Fibroblast of the conjunctiva (primary cell): ENCODE data around the gene TAPT1.

Experiments
- DNase-seq: peaks from one replicate; pipeline ENCODE4 v3.0.0-alpha.2; 2010; ENCODE audit warnings: low read depth

Gene TAPT1

DNA sequence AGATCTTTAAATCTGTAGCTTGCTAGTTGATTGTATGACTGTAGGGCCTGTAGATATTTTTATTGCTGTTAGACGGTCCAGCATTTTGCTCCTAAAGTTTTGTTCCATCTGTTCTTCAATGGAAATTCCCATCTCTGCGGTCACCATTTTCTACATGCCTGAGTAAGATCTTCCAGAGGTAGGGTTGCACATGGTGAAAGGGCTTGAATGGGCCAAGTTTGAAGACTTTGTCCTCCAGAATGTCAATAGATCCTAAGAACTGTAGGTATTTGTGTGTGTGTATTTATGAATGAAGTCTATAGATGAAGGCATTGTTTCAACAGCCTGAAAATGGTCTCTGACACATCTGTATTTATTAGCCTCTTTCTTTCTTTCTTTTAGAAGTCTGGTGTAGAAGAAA lies 22.3 kb upstream of the TAPT1 start:
- no peak for DNase-seq

DNA sequence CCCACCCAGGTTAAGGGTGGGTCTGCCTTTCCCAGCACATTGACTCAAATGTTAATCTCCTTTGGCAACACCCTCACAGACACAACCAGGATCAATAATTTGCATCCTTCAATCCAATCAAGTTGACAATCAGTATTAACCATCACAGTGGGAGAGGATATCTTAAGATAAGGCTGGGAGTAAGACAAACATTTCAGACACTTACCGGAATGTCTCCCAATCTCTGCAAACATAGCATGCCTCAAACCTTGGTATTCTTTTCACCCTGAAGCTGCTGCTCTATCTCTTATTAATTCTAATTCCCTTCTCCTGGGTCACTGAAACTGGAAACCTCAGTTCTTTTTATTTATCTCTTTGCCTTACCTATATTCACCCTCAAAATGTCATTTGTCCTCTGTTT lies 19.0 kb upstream of the TAPT1 start:
- DNase-seq: no peak

DNA sequence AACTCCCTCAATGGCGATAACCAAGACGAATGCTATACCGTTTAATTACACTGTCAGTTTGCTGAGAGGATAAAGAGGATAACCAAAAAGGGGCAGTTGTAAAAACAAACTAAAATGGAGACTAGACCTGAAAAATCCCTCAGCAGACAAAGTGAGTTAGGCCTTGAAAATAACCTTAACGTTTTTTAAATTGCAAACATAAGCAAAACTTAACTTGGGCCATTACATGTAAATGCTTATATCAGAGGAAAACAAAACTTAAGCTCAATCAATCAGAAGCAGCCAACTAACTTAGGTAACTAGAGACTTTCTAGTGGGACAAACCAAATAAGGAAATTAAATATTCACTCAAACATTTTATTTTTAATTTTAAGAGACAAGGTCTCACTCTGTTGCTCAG lies 17.0 kb upstream of the TAPT1 start:
- DNase-seq: no peak

DNA sequence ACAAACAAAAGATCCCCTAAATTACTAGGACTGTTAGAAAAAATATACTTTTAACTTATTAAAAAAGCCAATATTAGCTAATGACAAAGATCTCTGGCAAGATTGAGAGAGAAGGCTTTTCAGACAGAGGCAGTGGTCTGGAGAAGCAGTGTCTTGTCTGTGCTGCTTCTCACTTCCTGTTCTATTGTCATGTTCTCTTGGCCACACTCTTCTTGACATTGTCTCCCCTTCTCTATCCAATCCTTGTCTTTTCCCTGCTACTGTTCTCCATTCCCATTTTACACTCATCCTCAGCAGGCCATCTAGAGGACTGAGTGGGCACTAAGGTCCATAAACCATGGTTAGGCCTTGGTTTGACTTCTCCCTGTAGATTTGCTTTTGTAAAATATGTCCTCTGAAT lies 14.0 kb upstream of the TAPT1 start:
- no peak for DNase-seq

DNA sequence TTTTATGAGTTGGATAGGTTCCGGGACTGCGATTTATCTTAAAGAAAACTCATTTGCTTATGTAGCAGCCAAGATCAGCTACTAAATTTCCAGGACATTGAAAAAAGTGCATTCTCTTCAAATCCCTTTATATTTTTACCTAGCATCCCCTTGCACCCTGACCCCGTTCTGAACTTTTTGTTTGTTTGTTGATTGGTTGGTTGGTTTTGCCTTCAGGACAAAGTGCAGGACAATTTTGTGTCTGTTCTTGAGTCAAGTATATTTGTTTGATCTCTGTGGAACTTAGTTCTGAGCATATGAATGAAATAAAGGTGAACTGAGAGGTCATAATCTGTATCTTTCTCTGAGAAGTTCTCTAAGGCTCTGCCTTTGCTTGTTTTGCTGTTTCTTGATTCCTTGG lies 12.8 kb upstream of the TAPT1 start:
- no peak for DNase-seq

DNA sequence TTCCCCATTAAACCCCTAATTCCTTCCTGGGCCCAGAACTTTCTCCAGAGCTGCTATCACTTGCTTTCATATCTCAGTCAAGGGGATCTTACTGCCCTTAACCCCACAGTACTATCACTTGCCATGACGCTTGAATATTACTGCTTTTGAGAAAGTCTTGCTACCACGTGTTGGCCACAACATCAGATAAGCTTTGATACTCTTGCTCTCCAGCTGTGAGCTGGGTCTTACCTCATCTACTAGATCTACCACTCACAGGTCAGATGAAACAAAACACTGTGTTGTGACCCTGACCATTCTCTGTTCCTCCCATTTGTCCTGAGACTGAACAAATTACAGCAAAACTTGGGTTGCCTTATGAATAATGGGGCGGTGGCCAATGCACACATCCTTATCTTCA lies 12.1 kb upstream of the TAPT1 start:
- DNase-seq: no peak

DNA sequence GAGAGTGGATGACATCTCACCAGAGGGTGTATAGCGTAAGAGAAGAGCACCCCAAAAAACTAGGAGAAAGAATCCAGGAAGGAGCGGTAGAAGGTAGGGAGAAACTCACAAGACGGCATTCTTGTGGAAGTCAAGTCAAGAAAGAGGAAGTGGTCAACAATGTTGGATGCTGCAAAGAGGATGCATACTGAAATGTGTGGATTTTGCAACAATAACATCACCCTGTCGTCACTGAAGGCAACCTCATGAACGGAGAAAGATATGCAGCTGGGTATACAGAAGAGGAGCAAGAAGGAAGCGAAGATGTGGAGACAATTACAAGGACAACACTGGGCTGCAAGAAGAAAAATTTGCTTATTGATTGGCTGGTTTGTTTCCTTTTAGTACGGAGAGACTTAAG lies 11.4 kb upstream of the TAPT1 start:
- DNase-seq: no peak

DNA sequence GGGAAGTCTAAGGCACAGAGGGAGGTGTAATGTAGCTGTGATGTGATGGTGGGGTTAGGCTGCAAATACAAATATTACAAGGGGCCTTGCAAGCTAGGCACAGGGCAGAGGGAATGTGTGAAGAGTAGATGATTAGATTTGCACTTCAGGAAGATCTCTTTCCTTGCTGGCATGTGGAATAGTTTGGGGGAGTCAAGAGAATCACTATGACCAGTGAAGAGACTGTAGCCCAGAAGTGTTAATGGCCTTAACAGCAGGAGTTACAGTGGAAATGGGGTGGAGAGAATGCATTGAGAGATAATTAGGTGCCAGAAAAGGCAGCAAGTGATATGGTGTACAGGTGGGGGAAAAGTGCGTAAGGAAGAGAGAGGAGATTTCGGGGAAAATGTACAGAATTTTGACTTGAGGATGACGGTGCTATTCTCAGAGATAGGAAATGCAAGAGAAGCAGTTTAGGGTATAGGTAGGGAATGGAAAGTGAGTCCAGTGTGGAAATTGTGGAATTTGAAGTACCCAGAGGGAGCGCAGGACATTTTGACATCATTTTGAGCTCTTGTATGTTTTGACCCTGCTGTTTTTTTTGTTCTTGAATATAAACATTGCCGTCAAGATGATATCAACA lies 10.2 kb upstream of the TAPT1 start:
- DNase-seq: no peak

DNA sequence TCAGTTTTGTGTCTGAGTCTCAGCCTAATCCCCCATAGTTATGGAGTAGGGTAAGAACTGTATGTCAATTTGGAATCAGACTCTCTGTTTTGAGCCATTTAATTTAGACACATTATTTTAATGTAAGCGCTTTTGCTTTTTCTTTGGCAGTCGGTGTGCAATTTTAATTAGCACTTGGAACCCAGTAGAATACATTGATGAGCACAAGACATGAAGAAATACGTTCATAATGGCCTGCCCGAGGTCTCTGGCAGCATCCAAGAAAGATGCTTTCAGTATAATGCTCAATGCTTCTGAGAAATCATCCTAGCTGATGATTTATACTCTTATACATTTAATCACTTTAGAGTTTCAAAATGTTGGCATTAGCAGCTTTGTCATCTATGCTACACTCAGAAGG lies 8.9 kb upstream of the TAPT1 start:
- DNase-seq: no peak

DNA sequence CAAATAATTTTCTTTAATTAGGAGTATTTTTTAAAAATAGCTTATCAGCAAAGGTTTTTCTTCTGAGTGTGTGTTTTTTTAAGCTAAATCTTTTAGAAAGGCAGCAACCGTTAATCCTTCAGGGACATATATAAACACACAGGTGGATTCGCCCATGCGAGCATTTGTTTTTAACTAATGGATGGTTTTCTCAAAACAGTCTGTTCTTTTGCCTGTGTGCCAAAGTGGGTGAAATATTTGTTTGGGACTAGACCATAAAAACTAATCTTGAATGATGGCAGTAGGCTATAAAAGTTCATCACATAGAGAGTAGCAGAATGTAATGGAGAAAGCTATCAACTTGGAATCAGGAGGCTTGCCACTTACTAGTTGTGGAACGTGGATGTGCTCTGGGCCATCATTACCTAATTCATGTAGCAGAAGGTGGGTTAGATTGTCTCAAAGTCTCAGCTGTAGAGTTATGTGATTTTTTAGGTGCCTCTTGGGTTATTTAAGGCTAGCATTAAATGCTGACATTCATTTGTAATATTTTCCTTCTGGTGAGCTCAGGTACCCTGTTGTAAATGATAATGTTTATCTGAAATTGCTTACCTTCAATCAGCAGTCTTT lies 7.4 kb upstream of the TAPT1 start:
- no peak for DNase-seq

DNA sequence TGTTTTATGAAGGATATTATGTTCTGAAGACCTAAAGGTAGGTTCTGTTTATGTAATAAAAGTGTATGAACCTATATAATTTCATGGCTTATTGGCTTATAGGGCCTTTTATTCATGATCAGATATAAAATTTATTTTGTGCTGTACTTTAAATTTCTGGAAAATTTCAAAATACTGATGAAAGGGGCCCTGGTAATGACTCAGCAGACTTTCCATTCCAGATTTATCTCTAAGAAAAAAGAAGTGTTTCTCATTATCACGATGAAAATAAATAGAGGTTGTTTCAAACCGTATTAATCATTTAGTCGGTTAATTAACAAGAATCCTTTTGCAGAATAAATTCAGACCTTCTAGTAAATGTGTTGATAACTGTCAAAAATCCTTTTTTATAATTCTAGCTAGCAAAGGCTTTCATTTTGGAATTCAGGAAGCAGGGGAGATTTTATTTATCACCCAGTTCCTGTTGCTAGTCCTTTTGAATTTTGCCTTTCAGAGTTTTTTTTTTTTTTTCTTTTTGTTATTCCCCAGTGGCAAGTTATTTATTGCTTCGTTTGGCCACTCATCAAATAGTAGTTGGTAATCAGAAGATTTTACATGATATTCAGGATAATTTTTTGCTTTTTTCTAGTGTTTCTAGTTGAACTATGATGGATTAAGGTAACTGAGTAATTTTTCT lies 5.4 kb upstream of the TAPT1 start:
- DNase-seq: no peak

DNA sequence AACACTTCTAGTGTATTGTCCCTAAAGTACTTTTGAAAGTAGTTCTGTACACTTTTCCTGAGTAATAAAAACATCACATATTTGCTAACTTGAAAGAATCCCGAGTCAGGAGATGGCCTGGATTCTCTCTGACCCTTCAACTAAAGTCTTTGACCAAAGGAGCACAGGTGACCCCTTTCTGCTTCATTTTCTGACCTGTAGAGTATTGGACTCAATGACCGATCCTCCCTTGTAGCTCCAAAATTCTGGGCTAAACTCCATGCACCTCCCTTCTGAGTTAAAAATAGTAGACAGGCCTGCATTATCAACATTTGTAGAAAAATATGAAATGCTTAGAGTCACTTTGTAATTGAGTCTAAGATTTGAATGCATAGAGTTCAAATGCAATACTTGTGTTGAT lies 4.0 kb upstream of the TAPT1 start:
- DNase-seq: no peak

DNA sequence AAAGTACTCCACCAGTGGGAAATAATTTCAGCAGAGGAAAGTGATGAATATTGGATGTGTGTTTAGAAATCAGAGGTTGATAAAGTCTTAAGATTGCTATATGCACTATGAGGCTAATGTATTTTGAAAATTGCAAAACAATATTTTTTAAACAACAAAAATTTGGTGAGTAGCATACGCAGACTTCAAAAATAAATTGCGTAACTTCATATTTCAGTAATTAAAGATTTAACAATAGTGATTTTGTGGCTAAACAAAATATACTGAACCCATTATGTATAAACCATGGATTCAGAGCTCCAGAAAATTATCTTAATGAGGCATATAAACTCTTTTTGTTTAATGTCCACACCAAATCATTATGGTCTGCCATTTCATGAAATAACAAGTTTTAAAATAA lies 3.3 kb upstream of the TAPT1 start:
- DNase-seq: no peak

DNA sequence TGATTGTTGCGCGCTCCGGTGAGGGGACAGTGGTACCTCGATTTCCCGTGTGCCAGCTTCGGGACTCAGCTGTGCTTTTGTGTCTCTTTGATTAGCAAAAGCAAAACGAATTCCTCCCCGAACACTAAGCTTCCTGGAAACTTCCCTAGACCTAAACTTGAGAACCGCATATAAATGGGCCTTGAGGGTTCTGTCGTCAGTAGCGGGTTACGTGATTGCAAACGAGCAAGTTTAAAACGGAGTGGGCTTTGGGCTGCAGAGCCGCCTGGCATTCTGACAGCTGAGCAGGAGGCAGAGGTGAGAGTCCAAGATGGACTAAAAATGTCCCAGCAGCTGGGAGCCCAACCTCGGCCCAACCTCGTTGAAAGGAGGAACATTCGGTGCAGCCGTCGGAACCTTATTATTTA lies 1.2 kb upstream of the TAPT1 start:
- peak; percentile 6 for DNase-seq

DNA sequence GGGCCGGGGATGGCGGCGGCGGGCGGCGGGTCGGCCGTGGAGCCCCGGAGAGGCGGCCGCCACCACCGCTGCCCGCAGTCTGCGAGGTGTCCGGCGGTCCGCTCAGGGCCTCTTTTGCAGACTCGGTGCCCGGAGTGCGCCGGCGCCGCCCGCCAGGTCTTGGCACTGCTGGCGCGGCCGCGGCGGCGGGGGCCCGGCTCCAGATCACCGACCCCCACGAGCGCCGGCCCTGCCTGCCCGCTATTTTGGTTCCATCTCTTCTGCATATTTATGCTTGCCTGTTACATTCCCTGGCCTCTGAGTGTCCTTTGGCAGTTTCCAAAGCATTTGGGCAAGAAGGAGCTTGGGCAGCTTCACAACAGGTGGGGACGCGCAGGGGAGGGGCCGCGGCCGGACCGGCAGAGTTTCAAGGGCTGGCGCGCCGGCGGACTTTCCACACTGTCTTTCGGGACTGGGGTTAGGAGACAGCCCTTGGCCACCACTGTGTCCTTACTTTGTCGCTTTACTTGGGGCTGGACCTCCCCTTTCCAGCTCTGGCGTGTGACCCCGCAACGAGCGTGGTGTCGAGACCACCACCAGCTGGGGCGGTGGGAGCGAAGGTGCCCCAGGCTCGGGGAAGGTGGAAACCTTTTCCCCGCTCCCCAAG lies 668 bp upstream of the TAPT1 start:
- DNase-seq: no peak

DNA sequence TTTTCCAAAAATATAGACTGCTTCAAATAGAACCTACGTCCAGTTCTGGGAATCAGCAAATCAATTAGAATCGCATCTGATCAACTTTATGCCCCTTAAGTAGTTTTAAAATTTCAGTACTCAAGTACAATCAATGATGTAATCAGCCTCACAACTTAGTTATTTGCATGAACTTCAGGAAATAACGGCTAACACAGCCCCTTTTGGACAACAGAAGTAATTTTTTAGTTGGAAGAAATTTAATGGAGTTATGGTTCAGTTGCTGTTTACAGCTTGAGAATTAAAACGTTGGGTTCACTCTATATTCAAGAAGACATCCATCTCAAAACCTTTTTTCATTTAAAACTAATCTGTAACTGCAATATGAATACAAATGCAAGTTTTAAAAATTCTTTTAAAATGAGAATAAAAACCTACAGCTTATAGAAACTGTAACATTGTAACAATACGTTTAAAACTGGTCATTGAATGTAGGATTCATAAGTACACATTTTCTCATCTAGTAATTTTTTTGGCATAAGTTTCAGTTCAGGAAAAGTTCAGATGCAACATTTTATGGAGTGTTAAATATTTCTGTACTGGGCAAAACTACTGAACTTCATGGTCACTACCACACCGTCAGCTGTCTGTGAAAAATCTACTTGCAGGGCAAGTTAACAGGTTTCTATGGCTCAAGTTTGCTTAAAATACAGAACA lies 956 bp downstream of the TAPT1 start:
- peak; percentile 10 for DNase-seq

DNA sequence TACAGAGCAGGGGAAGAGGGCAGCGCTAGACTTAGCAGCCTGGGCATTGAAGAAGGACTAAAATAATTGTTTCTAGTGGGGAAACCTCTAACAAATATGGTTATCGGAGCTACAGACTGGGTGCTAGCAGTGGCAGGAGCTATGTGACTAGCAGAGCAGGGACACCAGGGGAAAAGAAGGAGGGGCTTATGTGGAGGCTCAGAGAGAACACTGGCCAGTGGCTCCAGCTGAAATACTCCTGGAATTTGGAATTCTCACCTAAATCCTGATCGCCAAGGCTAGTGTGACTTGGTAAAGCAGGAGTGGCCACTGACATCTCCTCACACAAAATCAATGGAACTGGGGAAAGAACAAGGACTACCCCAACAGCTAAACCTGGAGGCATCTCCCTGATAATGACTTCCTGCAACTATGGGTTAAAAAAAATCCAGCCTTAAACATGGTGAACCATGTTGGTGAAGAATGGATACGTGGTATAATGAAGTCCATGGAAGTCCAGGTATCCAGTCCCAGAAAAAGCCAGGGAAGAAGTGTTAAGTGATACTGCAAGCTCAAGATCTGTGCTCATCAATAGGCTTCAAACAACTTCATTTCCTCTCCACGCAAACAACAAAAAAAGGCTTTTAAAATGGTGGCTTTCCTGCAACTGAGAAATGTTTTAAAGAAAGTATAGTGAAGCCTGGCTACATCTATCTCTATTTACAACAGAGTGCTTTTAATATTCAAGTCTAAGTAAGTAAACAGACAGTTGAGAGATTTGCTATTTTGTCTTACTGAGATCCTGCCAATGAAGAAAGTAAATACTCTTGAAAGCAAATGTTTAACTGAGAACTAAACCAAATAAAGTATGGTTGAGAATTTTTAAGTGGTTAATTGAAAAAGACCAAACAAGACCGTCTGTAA lies 1.8 kb downstream of the TAPT1 start:
- DNase-seq: no peak

DNA sequence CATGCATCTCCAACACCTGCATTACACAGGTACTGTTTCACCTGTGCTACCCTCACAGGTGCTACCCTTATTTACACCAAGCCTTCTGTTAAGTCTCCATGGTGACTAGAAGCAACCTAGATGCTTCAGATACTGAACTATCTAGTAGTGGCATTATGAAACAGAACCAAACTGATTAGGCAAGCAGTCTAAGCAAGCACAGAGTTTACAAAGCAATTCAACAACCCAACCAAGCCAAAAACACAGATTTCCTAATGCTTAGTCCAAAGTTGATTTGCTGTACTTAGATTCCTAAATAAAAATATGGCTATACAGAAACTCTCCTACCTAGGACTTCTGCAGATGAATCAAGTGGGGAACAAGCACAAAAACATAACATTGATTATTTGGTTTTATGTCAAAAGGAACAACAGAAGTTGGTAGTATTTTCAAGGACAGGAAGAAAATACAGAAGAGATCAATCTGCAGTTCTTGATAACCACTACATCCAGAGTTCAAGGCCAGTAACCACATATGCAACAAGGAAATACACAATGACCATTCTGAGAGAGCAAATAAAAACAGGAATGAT lies 3.2 kb downstream of the TAPT1 start:
- no peak for DNase-seq

DNA sequence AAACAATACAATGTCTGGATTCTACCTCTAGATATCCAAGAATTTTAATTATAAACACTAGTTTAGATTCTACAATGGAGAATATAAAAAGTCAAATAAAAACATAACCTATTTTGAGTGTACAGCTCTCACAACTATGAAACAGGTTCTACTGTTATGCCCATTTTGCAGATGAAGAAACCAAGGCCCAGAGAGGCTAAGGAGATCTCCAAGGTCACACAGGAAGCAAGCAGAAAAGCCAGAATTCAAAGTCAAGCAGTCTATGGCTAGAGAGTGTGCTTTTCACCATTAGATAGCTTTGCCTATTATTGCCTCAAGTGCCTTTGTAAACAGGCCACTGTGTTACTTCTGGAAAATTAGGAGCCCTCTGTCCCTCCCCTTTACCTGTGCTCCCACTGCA lies 7.3 kb downstream of the TAPT1 start:
- DNase-seq: no peak

DNA sequence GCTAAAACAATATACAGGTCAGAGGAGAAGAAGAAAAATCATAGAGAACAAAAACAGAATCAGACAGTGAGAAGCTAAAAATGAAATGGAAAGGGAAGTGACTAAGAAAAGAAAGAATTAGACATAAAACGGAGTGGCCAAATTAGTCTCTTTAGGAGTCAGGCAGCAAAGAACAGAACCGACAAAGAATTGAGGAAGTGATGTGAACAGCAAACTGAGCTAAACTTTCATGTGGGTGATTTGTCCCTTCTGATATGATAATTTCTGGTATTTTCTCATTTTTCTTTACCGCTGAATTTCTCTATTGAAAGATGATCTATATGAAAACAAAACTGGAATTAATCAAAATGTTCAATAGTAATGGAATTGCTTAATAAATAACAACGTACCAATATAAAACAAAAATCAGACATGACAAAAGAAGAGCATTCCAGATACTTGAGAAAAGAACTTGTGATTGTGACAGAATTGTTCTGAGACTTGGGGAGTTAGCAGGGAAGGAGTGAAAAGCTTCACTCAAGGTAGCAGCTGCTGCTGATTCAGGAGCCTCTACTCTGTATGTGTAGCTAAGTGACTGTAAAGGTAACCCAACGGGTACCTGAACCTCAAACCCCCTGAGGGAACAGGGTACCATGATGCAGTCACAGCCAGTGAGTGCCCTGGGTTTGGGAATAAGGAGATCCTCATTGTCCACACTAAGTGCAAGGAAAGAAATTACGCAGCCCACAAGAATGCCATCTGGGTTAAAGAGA lies 8.8 kb downstream of the TAPT1 start:
- DNase-seq: no peak

DNA sequence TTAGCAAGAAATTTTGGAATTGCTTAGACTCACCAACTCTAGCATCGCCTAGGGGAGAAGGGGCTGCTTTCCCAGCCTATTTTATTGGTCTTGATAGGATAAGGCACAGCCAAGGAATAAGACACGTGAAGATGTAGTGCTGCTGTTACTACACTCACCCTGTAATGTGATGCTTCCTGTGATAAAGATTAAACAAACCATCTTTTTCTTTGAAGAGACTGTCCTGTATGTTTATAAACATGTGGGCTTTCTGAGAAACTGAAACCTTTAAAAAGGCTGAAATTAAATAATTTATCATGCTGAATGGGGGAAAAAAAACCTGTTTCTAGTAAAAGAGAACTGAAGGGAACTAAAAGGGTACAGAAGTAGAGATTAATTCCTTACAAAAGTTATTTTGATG lies 13.2 kb downstream of the TAPT1 start:
- DNase-seq: no peak
